Activated B cell treated with CpG ODN at 0.5 μM for 24 hours (primary cell): ENCODE data around the gene ACAN. TPM values are rescaled to one million over a fixed set of nuclear protein-coding genes. Genes with fewer than 3 reads are reported as not detected.

ENCODE experiments used
- ATAC-seq: fragments of 200-7000 bp; cut with Tn5 transposase; one replicate; pipeline ENCODE4 v1.10.0; 2021; ENCODE audit warnings: low read depth, mild to moderate bottlenecking, moderate library complexity
- CTCF ChIA-PET: fragments of 350-600 bp; sonication (Branson Sonifier 250); formaldehyde crosslinking; loops from one replicate; lab custom pipeline; 2021; ENCODE audit warnings: antibody characterized with exemption; lab: Charles Lee
- POLR2A ChIA-PET: fragments of 350-600 bp; sonication (Branson Sonifier 250); formaldehyde crosslinking; loops from one replicate; lab custom pipeline; 2021; ENCODE audit warnings: antibody characterized with exemption; lab: Charles Lee
- DNase-seq: peaks from one replicate; pipeline ENCODE4 v3.0.0; 2022
- H3K27ac Mint-ChIP-seq: one replicate; pipeline ENCODE4 v1.8.0; 2020; ENCODE audit warnings: mixed read lengths
- H3K27me3 Mint-ChIP-seq: one replicate; pipeline ENCODE4 v1.8.0; 2021; ENCODE audit warnings: mixed read lengths
- H3K36me3 Mint-ChIP-seq: one replicate; pipeline ENCODE4 v1.8.0; 2021; ENCODE audit warnings: low read depth, mixed read lengths
- H3K4me1 Mint-ChIP-seq: one replicate; pipeline ENCODE4 v1.8.0; 2021; ENCODE audit warnings: mixed read lengths
- H3K4me3 Mint-ChIP-seq: one replicate; pipeline ENCODE4 v1.8.0; 2020; ENCODE audit warnings: mild to moderate bottlenecking, mixed read lengths
- H3K9me3 Mint-ChIP-seq: one replicate; pipeline ENCODE4 v1.8.0; 2020; ENCODE audit warnings: mixed read lengths
- intact Hi-C: fragments of 100-400 bp; cut with micrococcal nuclease; formaldehyde crosslinking; loops from one replicate; pipeline ENCODE4 v1.15.1; 2024
- total RNA-seq: library from RNA; stranded (reverse); gene quantifications from 2 replicates; pipeline ENCODE4 v1.2.3, GENCODE V29; 2022
- TF ChIP-seq, protein P1 (sequence below): fragments of 200-600 bp; IDR thresholded peaks from one replicate; pipeline ENCODE4 v1.8.0; 2022; ENCODE audit warnings: antibody characterized with exemption, mild to moderate bottlenecking

Gene ACAN
- total RNA-seq, 1 donor from 2014 or later: not detected

GRCh38 chr15:88782465-88782864 is 20.8 kb upstream of the ACAN start:
- peaks cover 3% of the 10 kb centered on the region for H3K9me3 Mint-ChIP-seq
- intact Hi-C loops: no loop called here
- TF ChIP-seq, protein P1, sequence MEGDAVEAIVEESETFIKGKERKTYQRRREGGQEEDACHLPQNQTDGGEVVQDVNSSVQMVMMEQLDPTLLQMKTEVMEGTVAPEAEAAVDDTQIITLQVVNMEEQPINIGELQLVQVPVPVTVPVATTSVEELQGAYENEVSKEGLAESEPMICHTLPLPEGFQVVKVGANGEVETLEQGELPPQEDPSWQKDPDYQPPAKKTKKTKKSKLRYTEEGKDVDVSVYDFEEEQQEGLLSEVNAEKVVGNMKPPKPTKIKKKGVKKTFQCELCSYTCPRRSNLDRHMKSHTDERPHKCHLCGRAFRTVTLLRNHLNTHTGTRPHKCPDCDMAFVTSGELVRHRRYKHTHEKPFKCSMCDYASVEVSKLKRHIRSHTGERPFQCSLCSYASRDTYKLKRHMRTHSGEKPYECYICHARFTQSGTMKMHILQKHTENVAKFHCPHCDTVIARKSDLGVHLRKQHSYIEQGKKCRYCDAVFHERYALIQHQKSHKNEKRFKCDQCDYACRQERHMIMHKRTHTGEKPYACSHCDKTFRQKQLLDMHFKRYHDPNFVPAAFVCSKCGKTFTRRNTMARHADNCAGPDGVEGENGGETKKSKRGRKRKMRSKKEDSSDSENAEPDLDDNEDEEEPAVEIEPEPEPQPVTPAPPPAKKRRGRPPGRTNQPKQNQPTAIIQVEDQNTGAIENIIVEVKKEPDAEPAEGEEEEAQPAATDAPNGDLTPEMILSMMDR: no peak
- no peak overlapping the region for H3K4me3 Mint-ChIP-seq
- no peak overlapping the region for H3K27ac Mint-ChIP-seq
- CTCF ChIA-PET: no interaction called here
- no peaks in the 10 kb centered on the region for H3K4me1 Mint-ChIP-seq
- peaks cover 12% of the 10 kb centered on the region for H3K27me3 Mint-ChIP-seq
- POLR2A ChIA-PET: no interaction called here
- no peaks in the 10 kb centered on the region for H3K36me3 Mint-ChIP-seq
- ATAC-seq (no peak), DNase-seq (no peak)

- DNase-seq (no peak), ATAC-seq (no peak)
- peaks cover 5% of the 10 kb centered on the region for H3K27me3 Mint-ChIP-seq
- TF ChIP-seq, protein P1: no peak
- H3K9me3 Mint-ChIP-seq: peaks cover 3% of the 10 kb centered on the region
- H3K4me1 Mint-ChIP-seq: no peaks in the 10 kb centered on the region
- POLR2A ChIA-PET: no interaction called here
- H3K4me3 Mint-ChIP-seq: no peak overlapping the region
- H3K36me3 Mint-ChIP-seq: no peaks in the 10 kb centered on the region
- intact Hi-C loops: no loop called here
- CTCF ChIA-PET: no interaction called here
- no peak overlapping the region for H3K27ac Mint-ChIP-seq
Observed at GRCh38 chr15:88785217-88785616, 18.0 kb upstream of the ACAN start.

DNA sequence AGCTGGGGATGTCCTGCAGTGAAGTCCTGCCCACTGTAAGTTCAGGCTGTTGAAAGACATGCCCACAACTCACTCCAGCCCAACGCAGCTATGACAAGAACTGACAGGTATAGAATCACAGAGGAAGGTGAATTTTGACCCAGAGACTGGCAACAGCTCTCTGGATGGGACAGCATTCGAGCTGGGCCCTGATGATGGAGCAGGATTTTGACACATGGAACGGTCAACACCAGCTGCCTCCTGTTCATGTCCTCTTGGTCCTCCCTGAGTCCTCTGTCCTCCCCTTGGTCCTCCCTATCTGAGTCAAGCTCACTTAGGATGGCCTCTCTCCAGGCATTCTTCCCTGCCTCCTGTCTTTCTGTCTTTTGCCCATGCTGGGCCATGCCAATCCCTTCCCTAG is 15.2 kb upstream of the ACAN start:
- Mint-ChIP-seq H3K27ac (no peak overlapping the region), H3K9me3 (peaks cover 3% of the 10 kb centered on the region), H3K4me3 (no peak overlapping the region), H3K27me3 (peaks cover 15% of the 10 kb centered on the region), H3K4me1 (no peaks in the 10 kb centered on the region), H3K36me3 (no peaks in the 10 kb centered on the region)
- POLR2A ChIA-PET: no interaction called here
- intact Hi-C loops: no loop called here
- CTCF ChIA-PET: no interaction called here
- ATAC-seq: no peak
- TF ChIP-seq, protein P1: no peak
- DNase-seq: no peak

GRCh38 chr15:88788816-88789215 is 14.4 kb upstream of the ACAN start:
- DNase-seq (no peak), ATAC-seq (no peak)
- Mint-ChIP-seq H3K27ac (no peak overlapping the region), H3K9me3 (peaks cover 3% of the 10 kb centered on the region), H3K36me3 (no peaks in the 10 kb centered on the region), H3K4me1 (no peaks in the 10 kb centered on the region), H3K4me3 (no peak overlapping the region), H3K27me3 (peaks cover 21% of the 10 kb centered on the region)
- CTCF ChIA-PET: no interaction called here
- TF ChIP-seq, protein P1: no peak
- intact Hi-C loops: no loop called here
- POLR2A ChIA-PET: interaction anchor here (0.5 kb wide), 1 partner anchor 147 kb away, joined by 3 read pairs; no protein-coding TSS in a partner anchor

- ChIA-PET POLR2A (no interaction called here), CTCF (no interaction called here)
- peaks cover 3% of the 10 kb centered on the region for H3K9me3 Mint-ChIP-seq
- H3K4me3 Mint-ChIP-seq: no peak overlapping the region
- no peak overlapping the region for H3K27ac Mint-ChIP-seq
- TF ChIP-seq, protein P1: no peak
- ATAC-seq (no peak), DNase-seq (no peak)
- H3K36me3 Mint-ChIP-seq: no peaks in the 10 kb centered on the region
- intact Hi-C loops: no loop called here
- no peaks in the 10 kb centered on the region for H3K4me1 Mint-ChIP-seq
- H3K27me3 Mint-ChIP-seq: peaks cover 32% of the 10 kb centered on the region
Observed at GRCh38 chr15:88790486-88790885, 12.8 kb upstream of the ACAN start.
